T-helper 9 cell (primary cell): ENCODE results near the gene HOXA3.

Experiments
- DNase-seq: peaks from one replicate; pipeline ENCODE4 v3.0.0-alpha.2; 2020

Gene HOXA3

GRCh38 chr7:27177795-27178320 is 25.5 kb upstream of the HOXA3 start:
- no peak for DNase-seq

GRCh38 chr7:27176962-27177794 is 24.8 kb upstream of the HOXA3 start:
- no peak for DNase-seq

GRCh38 chr7:27176524-27176845 is 24.1 kb upstream of the HOXA3 start:
- no peak for DNase-seq

- DNase-seq, result no peak
These were observed 23.5 kb upstream of the HOXA3 start for GRCh38 chr7:27175626-27176523.

GRCh38 chr7:27174874-27175625 is 22.7 kb upstream of the HOXA3 start:
- no peak for DNase-seq

- DNase-seq, result no peak
These were observed 21.8 kb upstream of the HOXA3 start, which contains the start of gene HOXA10 for GRCh38 chr7:27173956-27174873. Gene HOXA10 (minus strand): TSS chr7:27174320. CDS start chr7:27174306, 14 bp downstream.

GRCh38 chr7:27173511-27173955 is 21.1 kb upstream of the HOXA3 start:
- DNase-seq, result no peak

GRCh38 chr7:27172823-27173510 is 20.6 kb upstream of the HOXA3 start:
- DNase-seq, result no peak

- DNase-seq, result no peak
These were observed 20.0 kb upstream of the HOXA3 start for GRCh38 chr7:27172315-27172774.

- no peak for DNase-seq
These were observed 19.4 kb upstream of the HOXA3 start for GRCh38 chr7:27171637-27172314.

- DNase-seq, result no peak
These were observed 18.9 kb upstream of the HOXA3 start for GRCh38 chr7:27171325-27171636.

- no peak for DNase-seq
These were observed 18.3 kb upstream of the HOXA3 start for GRCh38 chr7:27170426-27171324.

GRCh38 chr7:27169658-27170425 is 17.5 kb upstream of the HOXA3 start:
- no peak for DNase-seq

- DNase-seq, result no peak
These were observed 16.0 kb upstream of the HOXA3 start for GRCh38 chr7:27168265-27168947.

GRCh38 chr7:27167916-27168264 is 15.5 kb upstream of the HOXA3 start:
- no peak for DNase-seq

- no peak for DNase-seq
These were observed 14.4 kb upstream of the HOXA3 start for GRCh38 chr7:27166531-27167505.
